ENCODE data around the gene SUCLG2.

GRCh38 chr3:67515778-67516177, 138.6 kb downstream of the SUCLG2 start:
- TF ChIP-seq CTCF (IDR thresholded peaks at IDR 0.05; ENCODE audit: low read length) (no peak), EZH2 (IDR thresholded peaks at IDR 0.05; ENCODE audit: borderline replicate concordance, low read length) (no peak)

All from OCI-LY1 (cell line).